NCI-H345 treated with DMSO at 0.1 percent for 48 hours (cell line): ENCODE measurements around the gene BICC1.
A peak's percentile ranks its signal among the peaks of the same experiment; 100 is the strongest.

Experiments used
- DNase-seq: peaks from one replicate; lab custom pipeline; 2025; ENCODE audit not compliant: unreplicated experiment; lab: John Stamatoyannopoulos, UW

Gene BICC1

DNA sequence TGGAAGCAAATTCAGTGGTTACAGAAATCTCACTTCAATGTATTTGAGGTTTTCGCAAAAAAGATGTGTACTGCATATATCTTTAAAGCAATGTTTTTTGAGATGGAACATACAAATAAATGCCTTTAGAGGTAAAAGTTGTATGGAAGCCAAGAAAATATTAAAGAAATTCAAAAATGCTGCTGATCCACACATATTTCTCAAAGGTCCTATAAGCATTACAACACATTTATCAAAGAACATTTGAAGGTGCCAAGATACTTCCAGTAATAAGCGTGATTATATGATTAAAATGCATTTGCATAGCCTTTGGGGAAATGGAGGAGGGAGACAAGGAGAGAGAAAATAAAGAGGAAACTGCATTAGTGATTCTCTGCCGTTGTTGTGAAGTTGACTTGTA is 260.1 kb downstream of the BICC1 start:
- no peak for DNase-seq

DNA sequence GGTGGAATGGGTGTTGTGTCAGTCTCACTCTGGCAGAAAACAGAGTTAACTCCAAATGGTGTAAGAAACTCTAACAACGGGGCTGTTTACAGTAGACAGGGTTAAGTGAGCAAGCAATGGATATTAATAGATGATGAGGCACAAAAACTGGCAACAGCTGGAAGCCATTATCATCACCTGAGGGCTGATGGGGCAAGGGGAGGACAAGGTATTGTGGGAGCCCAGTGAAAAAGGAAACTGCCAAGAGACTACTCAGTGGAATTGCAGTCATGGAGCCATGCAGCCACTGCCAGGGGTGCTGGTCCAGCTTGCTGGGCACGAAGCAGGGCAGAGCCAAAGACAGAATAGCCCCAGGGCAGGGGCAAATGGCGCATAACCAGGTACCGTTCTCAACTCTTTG is 260.7 kb downstream of the BICC1 start:
- DNase-seq, result no peak

DNA sequence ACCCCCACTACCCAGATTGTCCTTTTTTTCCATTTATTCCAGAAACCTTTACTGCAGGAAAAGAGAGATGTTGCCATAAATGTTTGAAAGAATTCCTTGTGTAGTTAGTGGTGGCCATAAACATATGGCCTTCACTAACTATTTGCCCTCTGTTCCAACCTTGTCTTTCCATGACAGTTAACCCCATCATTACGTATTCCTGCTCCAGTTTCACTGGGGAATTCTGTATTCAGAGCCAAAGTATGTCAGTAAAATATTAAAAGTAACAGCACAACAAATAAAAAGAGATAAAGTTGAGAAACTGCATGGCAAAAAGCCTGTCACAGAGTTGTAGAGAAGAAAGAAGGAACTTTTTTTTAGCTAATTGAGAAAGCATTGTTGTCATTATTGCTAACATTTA is 261.3 kb downstream of the BICC1 start:
- no peak for DNase-seq

DNA sequence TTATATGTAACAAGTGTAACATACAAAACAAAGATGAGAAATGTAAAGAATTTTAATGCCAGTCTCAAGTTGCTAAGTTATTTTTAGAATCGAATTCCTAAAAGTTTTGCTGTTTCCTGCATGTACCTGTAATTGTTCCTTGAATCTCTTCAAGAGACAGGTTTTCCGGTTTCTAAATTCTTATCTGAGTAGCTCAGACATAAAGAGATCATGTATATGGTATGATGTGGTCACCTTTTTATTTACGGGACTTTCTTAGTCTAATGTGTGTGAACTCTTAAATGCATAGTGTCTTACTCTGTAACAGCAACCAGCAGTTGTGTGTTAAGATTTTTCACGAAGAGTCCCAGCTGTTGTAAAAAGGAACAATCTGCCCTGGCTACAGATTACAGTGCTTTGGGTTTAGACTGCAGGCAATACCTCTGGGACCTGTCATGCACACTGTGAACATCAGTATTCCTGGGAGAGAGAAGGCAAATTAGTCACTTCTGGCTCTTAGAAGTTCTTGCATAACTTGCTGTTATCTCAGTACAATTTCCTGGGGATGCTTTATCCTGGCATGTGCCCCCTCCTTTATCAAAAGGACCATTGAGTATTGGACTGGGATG is 263.4 kb downstream of the BICC1 start:
- DNase-seq, result no peak

DNA sequence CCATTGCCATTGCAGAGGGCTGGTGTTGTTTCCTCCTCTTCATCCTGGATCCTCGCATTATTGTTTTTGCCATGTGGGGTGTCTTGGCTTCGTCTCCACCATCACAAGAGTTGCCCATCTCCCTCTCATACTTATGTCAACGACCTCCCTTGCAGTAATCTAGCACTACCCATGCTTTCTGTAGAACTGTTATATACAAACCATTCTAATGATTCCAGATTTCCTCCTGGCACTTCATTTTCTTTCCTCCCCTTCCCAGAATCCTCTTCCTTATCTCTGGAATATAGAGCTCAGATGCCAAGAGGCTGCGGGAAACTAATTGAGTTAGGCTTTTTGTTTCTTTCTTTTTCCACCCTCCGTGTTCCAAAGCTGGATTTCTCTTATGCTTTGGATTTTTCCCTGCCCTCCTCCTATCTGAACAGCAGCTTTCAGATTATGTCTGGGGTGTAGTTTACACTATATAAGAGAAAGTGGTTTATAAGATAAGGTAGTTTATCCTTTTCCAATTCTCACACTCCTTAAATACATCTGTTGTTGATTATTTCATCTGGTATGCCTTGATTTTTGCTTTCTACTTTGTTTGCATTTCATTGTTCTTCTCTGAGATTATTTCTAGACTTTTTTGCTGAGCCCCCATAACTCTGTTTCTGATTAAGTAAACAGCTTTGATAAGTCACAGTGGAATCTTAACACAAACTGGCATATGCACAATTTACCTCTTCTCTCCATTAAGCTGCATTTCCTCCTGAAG is 264.1 kb downstream of the BICC1 start:
- no peak for DNase-seq

DNA sequence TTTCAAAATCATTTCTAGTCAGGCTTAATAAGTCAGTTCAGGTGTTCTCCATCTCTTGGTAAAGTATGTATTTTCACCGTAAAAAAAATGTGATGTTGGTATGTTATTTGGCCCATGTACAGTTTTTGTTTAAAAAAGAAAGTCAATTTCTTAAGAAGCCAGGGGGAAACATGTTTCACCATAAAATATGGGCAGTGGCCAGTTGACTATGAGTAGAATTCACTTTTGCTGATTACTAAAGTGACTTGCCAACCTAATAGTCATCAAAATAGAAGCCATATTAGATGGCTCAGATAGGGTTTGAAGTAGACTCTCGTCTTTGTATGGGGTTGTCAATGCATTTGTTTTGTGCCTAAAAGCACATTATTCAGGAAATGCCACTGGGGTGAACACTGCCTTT is 266.3 kb downstream of the BICC1 start:
- no peak for DNase-seq

DNA sequence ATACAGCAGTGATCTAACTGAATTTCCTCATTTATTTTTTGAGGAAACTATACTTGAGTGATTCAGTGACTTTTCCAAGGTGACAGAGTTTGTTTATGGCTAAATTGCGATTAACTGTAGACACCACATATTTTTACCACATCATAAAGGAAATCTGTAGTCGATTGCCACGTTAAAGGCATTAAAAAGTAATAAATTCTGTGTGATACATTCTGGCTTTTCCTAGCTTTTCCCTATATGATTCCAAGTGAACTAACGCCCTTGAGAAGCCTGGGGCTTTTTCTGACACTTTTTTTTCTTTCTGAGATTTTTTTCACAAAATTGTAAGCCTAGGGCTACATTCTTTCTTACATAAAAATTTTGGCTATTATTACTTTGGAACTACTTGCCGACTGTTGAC is 266.9 kb downstream of the BICC1 start:
- DNase-seq, result no peak

DNA sequence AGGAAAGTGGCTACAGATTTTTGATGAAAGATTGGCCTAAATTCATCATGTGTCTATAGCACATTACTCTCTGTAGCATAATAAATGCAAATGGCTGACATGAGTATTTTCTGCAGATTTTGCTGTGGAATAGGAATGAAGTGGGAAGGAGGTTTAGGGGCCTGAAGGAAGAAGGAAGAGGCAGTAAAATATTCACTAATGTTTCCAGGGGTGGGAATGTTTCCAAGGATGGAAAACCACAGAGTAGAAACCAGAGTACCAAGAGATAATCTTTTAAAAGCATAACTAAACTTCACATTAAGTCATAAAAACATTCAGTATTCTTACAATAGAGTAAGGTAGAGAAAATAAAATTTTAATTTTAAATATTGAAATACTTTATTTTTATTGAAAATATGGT is 267.8 kb downstream of the BICC1 start:
- DNase-seq, result no peak

DNA sequence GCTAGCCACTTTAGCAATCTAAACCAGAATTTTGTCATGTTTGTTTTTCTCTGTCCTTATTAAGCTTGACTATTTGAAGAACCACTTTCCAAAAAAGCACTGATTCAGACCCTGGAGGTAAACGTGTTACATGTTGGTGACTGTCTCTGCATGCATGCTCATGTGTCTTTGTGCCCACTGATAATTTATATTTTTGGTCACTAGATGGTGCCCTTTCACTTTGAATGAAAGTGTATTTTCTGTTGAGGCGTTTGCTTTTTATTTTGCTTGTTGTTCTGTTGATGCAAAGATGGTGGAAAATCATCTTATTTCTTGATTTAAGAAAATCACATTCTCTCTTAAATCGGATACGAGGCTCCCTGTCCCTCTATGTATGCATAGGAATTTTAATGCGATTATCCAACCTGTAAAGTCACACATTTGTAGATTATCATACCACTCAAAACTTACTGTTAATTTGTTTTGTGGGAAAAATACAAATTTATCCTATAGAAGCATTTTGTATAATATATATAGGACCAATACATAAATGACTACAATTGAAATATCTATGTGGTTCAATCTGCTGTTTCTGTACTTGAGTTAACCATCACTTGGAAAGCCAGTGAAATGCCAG is 269.3 kb downstream of the BICC1 start:
- peak; percentile 24 for DNase-seq

DNA sequence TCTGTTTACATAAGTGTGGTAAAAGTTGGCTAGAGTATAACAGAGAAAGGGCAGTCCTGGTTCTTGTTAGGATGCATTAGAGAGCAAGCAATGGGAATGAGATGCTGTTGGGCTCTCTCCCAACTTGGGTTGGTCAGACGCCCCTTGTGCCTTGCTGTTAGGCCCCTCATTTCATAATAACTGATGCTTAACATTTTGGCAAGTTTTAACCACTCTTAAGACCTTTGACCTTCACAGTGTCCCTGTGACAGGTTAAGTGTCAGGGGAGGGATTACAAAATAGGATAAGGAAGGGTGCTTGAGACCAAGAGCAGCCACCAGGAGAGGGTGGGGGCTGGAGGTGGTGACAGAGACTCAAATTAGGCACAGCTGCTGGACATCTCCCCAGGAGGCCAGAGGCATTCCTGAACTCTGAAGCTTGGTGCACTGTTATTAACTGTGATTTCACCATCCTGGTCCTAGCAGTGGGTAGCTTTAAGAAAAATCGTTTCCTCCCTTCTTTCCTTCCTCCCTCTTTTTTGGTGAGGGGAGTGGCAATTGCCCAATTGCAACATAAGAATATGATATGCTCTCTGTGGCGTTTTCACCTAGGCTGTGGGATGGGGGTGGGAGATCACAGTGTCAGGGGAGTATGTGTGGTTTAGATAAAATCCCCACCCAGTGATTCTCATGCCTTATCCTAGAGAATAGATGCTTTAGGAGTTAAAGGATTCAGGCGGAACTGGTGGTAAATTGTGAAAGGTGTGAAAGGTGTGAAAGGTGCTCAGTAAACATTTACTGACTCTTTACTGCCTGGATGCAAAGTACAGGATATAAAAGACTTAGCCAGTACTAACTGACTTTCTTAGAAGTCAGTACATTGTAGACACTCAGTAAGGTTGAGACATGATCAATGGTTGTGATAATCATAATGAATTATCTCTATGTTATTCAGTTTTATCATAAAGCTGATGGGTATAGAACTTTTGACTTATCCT is 270.5 kb downstream of the BICC1 start:
- no peak for DNase-seq

DNA sequence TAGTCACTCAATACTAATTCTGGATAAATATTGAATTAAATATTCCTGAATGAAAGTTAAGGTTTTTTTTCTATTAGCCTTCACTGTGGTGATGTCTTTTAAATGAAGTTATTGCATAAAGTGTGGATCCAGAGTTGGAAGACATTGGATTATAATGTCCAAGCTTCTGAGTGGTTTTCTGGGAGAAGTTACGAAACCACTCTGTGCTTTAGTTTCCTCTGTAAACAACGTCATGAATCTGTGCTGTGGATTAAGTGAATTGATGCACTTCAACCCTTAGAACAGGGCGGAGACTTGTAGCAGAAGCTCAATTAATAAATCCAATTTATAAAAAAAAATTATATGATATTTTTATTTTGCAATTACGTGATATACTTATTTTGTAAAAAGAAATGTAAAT is 271.7 kb downstream of the BICC1 start:
- DNase-seq, result no peak

DNA sequence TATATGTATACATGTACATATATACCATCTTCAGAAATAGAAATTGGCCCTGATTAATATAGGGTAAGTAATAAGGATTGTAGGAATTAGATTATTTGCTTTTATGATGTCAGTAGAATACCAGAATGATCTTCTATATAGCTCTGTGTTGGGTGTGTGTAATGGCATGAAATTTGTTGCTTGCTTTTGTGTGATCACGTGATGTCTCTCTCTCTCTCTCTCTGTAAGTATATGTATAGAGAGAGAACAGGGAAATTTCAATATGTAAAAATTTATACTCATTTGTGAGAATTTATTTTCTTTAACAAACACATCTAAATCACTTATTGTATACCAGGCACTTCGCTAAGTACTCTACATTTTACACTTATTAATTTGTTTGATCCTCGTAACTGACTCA is 272.7 kb downstream of the BICC1 start:
- no peak for DNase-seq

DNA sequence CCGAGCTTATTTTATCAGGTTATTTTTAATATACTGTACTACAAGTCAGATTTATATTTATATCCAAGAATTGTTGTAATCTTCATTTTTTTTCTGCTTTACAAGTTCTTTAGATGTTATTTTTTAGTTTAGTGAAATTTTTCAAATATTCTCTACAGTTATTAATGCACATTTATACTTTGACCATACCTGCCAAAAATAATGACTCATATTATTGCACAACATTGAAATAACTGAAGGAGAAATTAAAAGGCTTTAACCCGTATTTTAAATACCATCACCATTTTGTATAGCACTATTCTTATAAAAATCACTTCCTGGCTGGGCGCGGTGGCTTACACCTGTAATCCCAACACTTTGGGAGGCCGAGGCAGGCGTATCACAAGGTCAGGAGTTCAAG is 278.5 kb downstream of the BICC1 start:
- no peak for DNase-seq

DNA sequence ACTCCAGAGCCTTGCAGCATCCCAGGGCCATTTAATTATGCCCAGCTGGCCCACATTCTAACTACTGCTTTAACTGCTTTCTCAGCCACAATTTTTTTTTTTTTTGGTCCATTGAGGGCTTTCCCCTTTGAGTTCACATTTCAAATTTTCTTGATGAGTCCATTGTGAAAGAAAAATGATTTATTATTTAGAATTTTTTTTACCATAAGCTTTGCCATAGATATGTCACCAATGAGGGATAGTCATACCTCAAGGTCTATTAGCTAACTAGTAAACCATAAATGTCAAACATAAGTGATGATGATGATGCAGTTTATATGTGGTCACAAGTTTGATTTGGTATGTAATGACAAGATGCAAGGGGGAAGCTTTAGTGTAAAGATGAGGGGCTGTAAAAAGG is 282.9 kb downstream of the BICC1 start:
- no peak for DNase-seq

DNA sequence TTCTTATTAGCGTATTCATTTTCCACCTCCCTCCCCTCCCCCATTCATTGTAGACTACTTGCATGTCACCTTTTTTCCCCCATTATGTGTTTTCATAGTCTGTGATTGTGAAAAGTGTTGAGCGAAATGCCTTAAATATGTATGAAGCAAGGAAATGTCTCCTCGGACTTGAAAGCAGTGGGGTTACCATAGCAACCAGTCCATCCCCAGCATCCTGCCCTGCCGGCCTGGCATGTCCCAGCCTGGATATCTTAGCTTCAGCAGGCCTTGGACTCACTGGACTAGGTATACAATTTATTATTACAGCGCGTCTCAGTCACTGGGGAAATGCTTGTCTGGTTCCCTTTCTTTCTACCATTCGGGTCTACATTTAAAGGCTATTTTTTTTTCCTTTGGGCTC is 283.6 kb downstream of the BICC1 start:
- DNase-seq, result no peak

DNA sequence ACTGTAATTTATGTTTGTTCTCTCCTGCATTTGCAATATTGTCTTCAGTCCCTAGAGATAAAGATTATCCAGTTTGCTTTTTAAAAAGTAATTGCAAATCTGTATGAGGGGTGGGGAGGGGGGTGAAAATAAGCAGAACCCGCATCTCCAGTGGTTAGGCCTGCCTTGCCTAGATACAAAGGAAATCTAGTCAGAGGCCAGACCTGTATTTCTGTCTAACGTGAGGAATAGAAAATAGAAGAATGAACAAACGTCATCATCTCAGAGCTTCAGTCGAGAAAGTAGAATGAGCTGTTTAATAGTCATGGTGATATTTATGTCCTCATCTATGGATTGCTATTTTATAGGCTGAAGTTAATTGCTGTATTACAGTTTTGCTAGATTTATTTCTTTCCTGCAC is 284.2 kb downstream of the BICC1 start:
- no peak for DNase-seq

DNA sequence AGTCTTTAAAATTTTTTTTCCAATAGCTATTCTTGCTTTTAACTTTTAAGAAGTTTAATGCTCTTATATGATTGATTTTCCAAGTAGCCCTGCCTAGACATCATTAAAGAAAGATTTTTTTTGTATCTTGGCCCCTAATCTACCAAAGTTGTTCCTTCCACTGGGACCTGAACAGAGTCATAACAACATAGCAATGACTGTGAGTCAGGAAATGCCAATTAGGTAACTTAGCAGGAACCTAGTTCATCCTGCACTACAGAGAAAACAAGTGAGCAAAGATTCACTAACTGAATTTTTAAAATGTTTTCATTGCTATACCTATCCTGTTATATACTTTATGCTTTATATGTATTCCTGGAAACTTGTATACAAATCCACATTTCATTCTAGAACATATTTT is 284.7 kb downstream of the BICC1 start:
- DNase-seq, result no peak

DNA sequence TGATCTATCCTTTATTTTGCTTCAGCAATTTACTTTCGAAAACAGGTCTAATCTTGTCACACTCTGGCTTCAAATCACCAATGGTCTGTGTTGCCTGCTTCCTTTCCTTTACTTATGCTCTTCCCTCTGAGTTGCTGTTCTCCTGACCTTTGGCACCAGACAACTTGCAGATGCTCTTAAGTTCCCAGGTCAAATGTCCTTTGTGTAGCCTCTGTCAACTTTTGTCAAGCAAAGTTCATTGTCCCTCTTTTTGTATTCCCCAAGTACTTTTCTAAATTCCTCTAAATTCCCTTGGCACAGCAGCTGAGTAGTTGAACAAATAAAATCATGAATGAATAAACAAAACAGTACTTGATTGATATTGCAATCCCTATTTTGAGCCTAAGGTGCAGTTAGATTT is 289.4 kb downstream of the BICC1 start:
- no peak for DNase-seq

DNA sequence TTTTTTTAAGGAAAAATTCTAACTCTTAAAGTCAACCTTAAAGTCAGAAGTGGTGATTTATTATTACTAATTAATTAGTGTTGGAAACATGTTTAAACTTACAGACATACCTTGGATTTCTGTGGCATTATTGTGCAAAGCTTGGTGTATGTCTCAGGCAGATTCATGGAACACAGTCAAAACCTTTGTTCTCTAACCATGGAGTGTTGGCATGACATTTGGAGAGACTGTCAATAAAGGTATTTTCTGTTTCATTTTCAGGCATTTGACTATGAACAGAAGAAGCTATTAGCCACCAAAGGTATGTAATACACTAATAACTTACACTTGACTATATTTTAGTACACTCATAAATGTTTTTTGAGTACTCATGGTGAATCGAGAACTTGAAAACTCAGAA is 293.7 kb downstream of the BICC1 start:
- DNase-seq, result no peak

DNA sequence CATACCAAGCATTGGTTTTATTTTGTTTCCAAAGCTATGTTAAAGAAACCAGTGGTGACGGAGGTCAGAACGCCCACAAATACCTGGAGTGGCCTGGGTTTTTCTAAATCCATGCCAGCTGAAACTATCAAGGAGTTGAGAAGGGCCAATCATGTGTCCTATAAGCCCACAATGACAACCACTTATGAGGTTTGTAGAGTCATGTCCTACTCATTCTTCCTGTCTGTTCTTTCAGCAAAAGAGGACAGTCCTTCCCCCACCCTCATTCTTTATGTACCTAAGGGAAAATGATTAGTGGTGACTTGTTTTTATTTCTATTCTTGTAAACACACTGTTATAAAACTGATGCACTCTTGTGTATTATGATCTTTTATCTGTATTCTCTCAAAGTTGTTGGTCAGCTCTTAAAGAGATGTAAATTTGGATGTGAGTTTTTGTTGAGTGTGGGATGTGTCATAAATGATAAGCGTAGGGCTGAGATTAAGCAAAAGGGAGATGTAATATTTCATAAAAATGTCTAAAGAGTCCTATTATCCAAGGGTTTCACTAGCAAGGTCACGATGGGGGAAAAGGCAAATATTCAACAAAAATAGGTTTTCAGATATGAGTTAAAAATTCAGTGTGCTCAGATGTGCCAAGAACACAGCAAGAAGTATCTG is 294.4 kb downstream of the BICC1 start:
- DNase-seq, result no peak

DNA sequence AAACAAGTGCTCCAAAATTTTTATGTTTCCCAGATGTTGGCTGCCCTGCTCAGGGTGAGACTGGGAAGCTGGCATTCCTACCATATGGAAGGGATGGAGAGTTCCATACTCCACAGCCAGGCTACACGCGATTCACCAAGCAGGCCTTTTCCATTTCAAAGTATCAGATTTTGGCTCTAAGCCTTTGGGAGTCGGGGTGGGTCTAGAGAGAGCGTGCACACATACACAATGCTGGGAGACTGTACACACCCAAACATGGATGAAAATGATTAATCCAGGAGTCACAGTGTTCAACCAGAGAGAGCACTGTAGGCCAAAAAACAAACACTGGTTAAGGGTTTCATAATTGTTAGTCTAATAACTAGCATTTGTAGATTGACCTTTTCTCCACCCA is 295.0 kb downstream of the BICC1 start:
- DNase-seq, result no peak
